ENCODE results near the gene IFT81.
"Not testable (repeated sequence)": the region's sequence is repeated elsewhere in the genome, so short reads cannot be mapped to it uniquely, and the experiment has no call there.

The IFT81 gene

GRCh38 chr12:110247340-110248095 is 123.4 kb downstream of the IFT81 start:
- DNase-seq (ENCODE audit: low read depth): no peak

- DNase-seq (ENCODE audit: low read depth): no peak
Measured at GRCh38 chr12:110248096-110248447, 123.9 kb downstream of the IFT81 start.

GRCh38 chr12:110249105-110249504 is 124.9 kb downstream of the IFT81 start:
- no peak for DNase-seq (ENCODE audit: low read depth)

GRCh38 chr12:110249716-110250225 is 125.6 kb downstream of the IFT81 start:
- no peak for DNase-seq (ENCODE audit: low read depth)

- DNase-seq (ENCODE audit: low read depth): no peak
Measured at GRCh38 chr12:110251381-110251780, 127.2 kb downstream of the IFT81 start.

- no peak for DNase-seq (ENCODE audit: low read depth)
Measured at GRCh38 chr12:110252716-110253115, 128.6 kb downstream of the IFT81 start.

- DNase-seq (ENCODE audit: low read depth): no peak
Measured at GRCh38 chr12:110253176-110253575, 129.0 kb downstream of the IFT81 start.

- DNase-seq (ENCODE audit: low read depth): no peak
Measured at GRCh38 chr12:110254971-110255540, 130.9 kb downstream of the IFT81 start.

GRCh38 chr12:110255890-110256456 is 131.8 kb downstream of the IFT81 start:
- DNase-seq (ENCODE audit: low read depth): not testable (repeated sequence)

GRCh38 chr12:110256780-110257431 is 132.7 kb downstream of the IFT81 start:
- DNase-seq (ENCODE audit: low read depth): no peak

GRCh38 chr12:110258466-110258865 is 134.3 kb downstream of the IFT81 start:
- no peak for DNase-seq (ENCODE audit: low read depth)

- DNase-seq (ENCODE audit: low read depth): no peak
Measured at GRCh38 chr12:110262442-110263388, 138.6 kb downstream of the IFT81 start.

- no peak for DNase-seq (ENCODE audit: low read depth)
Measured at GRCh38 chr12:110266381-110266960, 142.3 kb downstream of the IFT81 start.

GRCh38 chr12:110266980-110267620 is 142.9 kb downstream of the IFT81 start:
- DNase-seq (ENCODE audit: low read depth): no peak

All from activated T-helper 1 cell treated with Interleukin-2 at 50 U/mL for 16 hours (primary cell).